Lung (tissue), 12 donors: ENCODE measurements around the gene NOC2L. TPM values are rescaled to one million over a fixed set of nuclear protein-coding genes. Genes with fewer than 3 reads are reported as not detected.

Source experiments
- ATAC-seq: fragments of 200-7000 bp; cut with Tn5 transposase; one replicate; pipeline ENCODE4 v1.9.1; 2020; ENCODE audit warnings: moderate number of reproducible peaks; ENCODE audit not compliant: insufficient read depth, low FRiP score
- DNase-seq, 3 donors: peaks; one replicate each; pipeline ENCODE4 v3.0.0-alpha.2; 2013 to 2017
- H3K27ac ChIP-seq, 2 donors: one replicate each; pipeline ENCODE4 v1.5.1; 2013; ENCODE audit warnings: mild to moderate bottlenecking in 2 of 2, moderate library complexity in 2 of 2, control low read depth in 1 of 2, inconsistent platforms in 1 of 2, low read depth in 1 of 2, low read length in 1 of 2
- H3K27me3 ChIP-seq, 3 donors: one replicate each; pipeline ENCODE4 v1.5.1; 2013; ENCODE audit warnings: low read length in 2 of 3; ENCODE audit not compliant: control insufficient read depth in 3 of 3, insufficient read depth in 3 of 3
- H3K36me3 ChIP-seq, 4 donors: one replicate each; pipeline ENCODE4 v1.5.1; 2013; ENCODE audit warnings: low read length in 4 of 4, mild to moderate bottlenecking in 1 of 4, moderate library complexity in 1 of 4; ENCODE audit not compliant: control insufficient read depth in 4 of 4, insufficient read depth in 4 of 4
- H3K4me1 ChIP-seq, 5 donors: one replicate each; pipeline ENCODE4 v1.5.1; 2013; ENCODE audit warnings: low read length in 5 of 5, mild to moderate bottlenecking in 2 of 5, moderate library complexity in 1 of 5; ENCODE audit not compliant: control insufficient read depth in 5 of 5, insufficient read depth in 5 of 5
- H3K4me3 ChIP-seq: one replicate; pipeline ENCODE4 v1.5.1; 2013; ENCODE audit warnings: mild to moderate bottlenecking, control low read depth, moderate library complexity
- H3K9ac ChIP-seq, 2 donors: one replicate each; pipeline ENCODE4 v1.5.1; 2013; ENCODE audit warnings: low read length in 2 of 2, control low read depth in 1 of 2; ENCODE audit not compliant: insufficient read depth in 1 of 2
- H3K9me3 ChIP-seq, 4 donors: one replicate each; pipeline ENCODE4 v1.5.1; 2013; ENCODE audit warnings: low read length in 3 of 4, mild to moderate bottlenecking in 1 of 4, moderate library complexity in 1 of 4; ENCODE audit not compliant: control insufficient read depth in 4 of 4, insufficient read depth in 3 of 4
- CTCF ChIP-seq: IDR thresholded peaks from 2 replicates; pipeline ENCODE4 v1.5.1; 2012; ENCODE audit warnings: mild to moderate bottlenecking; ENCODE audit errors: control extremely low read depth, extremely low read depth
- WGBS, 2 donors: extraction: QIAGEN DNeasy Blood & Tissue Kit; methylation state at CpG; one replicate each; pipeline ENCODE4 v1.1.7; 2013; 5-methylcytosine and 5-hydroxymethylcytosine counted together
- polyA plus RNA-seq, 2 donors: library from polyadenylated mRNA; stranded (reverse); fragments of 200-250 nt; gene quantifications; one replicate each; pipeline ENCODE4 v1.2.1, GENCODE V29; 2013
- total RNA-seq, 2 donors: library from RNA; depleted of rRNA in 1 of 2; stranded (reverse); fragments of >200 nt in 1 of 2; gene quantifications; one replicate each; pipeline ENCODE4 v1.2.1, GENCODE V29; 2014 to 2021
- donor health status: control.
- donor health status: control.
- donor health status: Bipolar disorder and iron deficiency.
- donor health status: healthy.
- donor health status: DM: yes; HTN: yes; CAD: no.

The NOC2L gene
- total and polyA plus RNA-seq, 4 donors = 39.0 to 86.6 (median 67.7) TPM

GRCh38 chr1:906600-907420, 52.2 kb downstream of the NOC2L start:
- TF ChIP-seq CTCF = no peak
- peaks cover 0 to 42% (median 4%) of the 10 kb centered on the region in 5 donors for H3K4me1 ChIP-seq
- peak; percentile 51 for ATAC-seq
- WGBS, 2 donors = 13 to 30% methylated on average over 20 of the region's 20 CpGs
- no peak overlapping the region for H3K27ac ChIP-seq
- DNase-seq = peak in 1 of 3 donors; percentile 55
- peaks cover 0 to 2% (median 0%) of the 10 kb centered on the region in 4 donors for H3K9me3 ChIP-seq
- H3K36me3 ChIP-seq = no peaks in the 10 kb centered on the region
- H3K27me3 ChIP-seq = peaks cover 0 to 6% (median 0%) of the 10 kb centered on the region in 3 donors
- H3K4me3 ChIP-seq = no peak overlapping the region
- H3K9ac ChIP-seq = no peak overlapping the region

- Histone ChIP-seq H3K27ac (no peak overlapping the region), H3K27me3 (no peaks in the 10 kb centered on the region), H3K36me3 (no peaks in the 10 kb centered on the region), H3K9ac (peak overlapping the region in 1 of 2 donors; percentile 2), H3K4me1 (peaks cover 0 to 35% (median 4%) of the 10 kb centered on the region in 5 donors), H3K9me3 (peaks cover 0 to 2% (median 0%) of the 10 kb centered on the region in 4 donors), H3K4me3 (no peak overlapping the region)
- ATAC-seq (no peak), DNase-seq (no peak)
- 60 to 65% methylated on average over 13 of the region's 13 CpGs for WGBS, 2 donors
- no peak for TF ChIP-seq CTCF
These were observed 53.1 kb downstream of the NOC2L start for GRCh38 chr1:905811-906599.

GRCh38 chr1:905071-905749, 53.8 kb downstream of the NOC2L start:
- Histone ChIP-seq H3K27me3 (no peaks in the 10 kb centered on the region), H3K36me3 (no peaks in the 10 kb centered on the region), H3K27ac (no peak overlapping the region), H3K9me3 (peaks cover 0 to 2% (median 0%) of the 10 kb centered on the region in 4 donors), H3K4me1 (peaks cover 0 to 27% (median 4%) of the 10 kb centered on the region in 5 donors), H3K4me3 (no peak overlapping the region), H3K9ac (peak overlapping the region in 1 of 2 donors; percentile 2)
- WGBS, 2 donors = 5% methylated on average over 48 to 49 of the region's 49 CpGs
- peak; percentile 83 to 89 (median 87) for DNase-seq
- no peak for TF ChIP-seq CTCF
- ATAC-seq = no peak
